Fibroblast of lung (primary cell): ENCODE results near the gene RBM38. TPM values are rescaled to one million over a fixed set of nuclear protein-coding genes. Genes with fewer than 3 reads are reported as not detected.
A peak's percentile ranks its signal among the peaks of the same experiment; 100 is the strongest.

Source experiments
- DNase-seq, 2 donors: peaks; one replicate each; pipeline versions ENCODE4 v3.0.0 to v3.0.0-alpha.2; 2010; ENCODE audit warnings: low read depth in 2 of 2
- H2AFZ ChIP-seq: 2 replicates; pipeline ENCODE4 v1.5.1; 2012; ENCODE audit warnings: low read length, control low read depth, inconsistent platforms
- H3K27ac ChIP-seq: 2 replicates; pipeline ENCODE4 v1.5.1; 2011; ENCODE audit warnings: low read length, control low read depth; ENCODE audit not compliant: insufficient read depth
- H3K27me3 ChIP-seq: 2 replicates; pipeline ENCODE4 v1.5.1; 2011; ENCODE audit warnings: mild to moderate bottlenecking, low read length; ENCODE audit not compliant: control insufficient read depth, insufficient read depth
- H3K36me3 ChIP-seq: 2 replicates; pipeline ENCODE4 v1.5.1; 2011; ENCODE audit warnings: low read length; ENCODE audit not compliant: control insufficient read depth, insufficient read depth
- H3K4me1 ChIP-seq: 2 replicates; pipeline ENCODE4 v1.5.1; 2011; ENCODE audit warnings: low read length; ENCODE audit not compliant: control insufficient read depth, insufficient read depth; ENCODE audit errors: extremely low read depth
- H3K4me2 ChIP-seq: 2 replicates; pipeline ENCODE4 v1.5.1; 2011; ENCODE audit warnings: low read length, control low read depth; ENCODE audit not compliant: insufficient read depth; ENCODE audit errors: extremely low read depth
- H3K4me3 ChIP-seq, 4 experiments: fragments of 200-600 bp in 1 of 4; sonication (generic) in 1 of 4; replicated peaks in 1 of 4; 2 replicates each; pipeline ENCODE4 v1.5.1; 2011 to 2016; ENCODE audit warnings: low read length in 4 of 4, low read depth in 3 of 4, mild to moderate bottlenecking in 3 of 4, control low read depth in 2 of 4, inconsistent platforms in 1 of 4, mixed read lengths in 1 of 4; ENCODE audit not compliant: insufficient read depth in 1 of 4; ENCODE audit errors: control extremely low read depth in 1 of 4
- H3K79me2 ChIP-seq: 2 replicates; pipeline ENCODE4 v1.5.1; 2012; ENCODE audit warnings: mild to moderate bottlenecking, low read length, inconsistent platforms; ENCODE audit not compliant: control insufficient read depth, insufficient read depth
- H3K9ac ChIP-seq: 2 replicates; pipeline ENCODE4 v1.5.1; 2011; ENCODE audit warnings: mild to moderate bottlenecking, low read length, control low read depth; ENCODE audit not compliant: insufficient read depth
- H3K9me3 ChIP-seq: 2 replicates; pipeline ENCODE4 v1.5.1; 2012; ENCODE audit warnings: low read depth, low read length; ENCODE audit not compliant: control insufficient read depth, insufficient read depth
- H4K20me1 ChIP-seq: 2 replicates; pipeline ENCODE4 v1.5.1; 2011; ENCODE audit warnings: low read length; ENCODE audit not compliant: control insufficient read depth, insufficient read depth; ENCODE audit errors: extremely low read depth
- CTCF ChIP-seq, 2 donors: IDR thresholded peaks in 1 of 2; conservative IDR thresholded peaks in 1 of 2; 1 replicate in 1 of 2; 2 replicates in 1 of 2; pipeline ENCODE4 v1.5.1; 2011 to 2012; ENCODE audit warnings: low read length in 2 of 2, control low read depth in 1 of 2, inconsistent platforms in 1 of 2, low read depth in 1 of 2, mild to moderate bottlenecking in 1 of 2
- EZH2 ChIP-seq: IDR thresholded peaks from 2 replicates; pipeline ENCODE4 v1.5.1; 2012; ENCODE audit warnings: low read length, control low read depth, mild to moderate bottlenecking; ENCODE audit errors: missing control alignments
- polyA plus RNA-seq, 2 donors: library from polyadenylated mRNA; depleted of rRNA in 1 of 2; stranded (reverse) in 1 of 2; unstranded in 1 of 2; fragments of >200 nt; gene quantifications; 2 replicates each; pipeline ENCODE4 v1.2.1, GENCODE V29; 2011 to 2012; ENCODE audit warnings: missing spikeins in 1 of 2
- total RNA-seq: library from RNA; depleted of rRNA; stranded (reverse); fragments of >200 nt; gene quantifications from 2 replicates; pipeline ENCODE4 v1.2.1, GENCODE V29; 2014

The RBM38 gene
- total and polyA plus RNA-seq, 2 donors (not counting 1 experiment from before 2014, with no cell fraction given): 3.9 to 7.9 TPM

GRCh38 chr20:57405236-57406016 is 14.2 kb downstream of the RBM38 start:
- TF ChIP-seq CTCF (conservative IDR thresholded peaks at IDR 0.05 in 1 of 2, IDR thresholded peaks at IDR 0.05 in 1 of 2; ENCODE audit: low read depth in 1 of 2, low read length in 2 of 2): no peak
- TF ChIP-seq EZH2: no peak
- DNase-seq: no peak

DNA sequence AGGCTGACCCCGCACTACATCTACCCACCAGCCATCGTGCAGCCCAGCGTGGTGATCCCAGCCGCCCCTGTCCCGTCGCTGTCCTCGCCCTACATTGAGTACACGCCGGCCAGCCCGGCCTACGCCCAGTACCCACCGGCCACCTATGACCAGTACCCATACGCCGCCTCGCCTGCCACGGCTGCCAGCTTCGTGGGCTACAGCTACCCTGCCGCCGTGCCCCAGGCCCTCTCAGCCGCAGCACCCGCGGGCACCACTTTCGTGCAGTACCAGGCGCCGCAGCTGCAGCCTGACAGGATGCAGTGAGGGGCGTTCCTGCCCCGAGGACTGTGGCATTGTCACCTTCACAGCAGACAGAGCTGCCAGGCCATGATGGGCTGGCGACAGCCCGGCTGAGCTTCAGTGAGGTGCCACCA is 16.4 kb downstream of the RBM38 start:
- TF ChIP-seq EZH2 (no peak), CTCF (conservative IDR thresholded peaks at IDR 0.05 in 1 of 2, IDR thresholded peaks at IDR 0.05 in 1 of 2; ENCODE audit: low read depth in 1 of 2, low read length in 2 of 2) (no peak)
- Histone ChIP-seq H3K4me3 (no peak overlapping the region), H3K4me2 (no peak overlapping the region), H3K9me3 (no peaks in the 10 kb centered on the region), H3K9ac (no peak overlapping the region), H3K36me3 (peaks cover 6% of the 10 kb centered on the region), H3K27ac (no peak overlapping the region), H3K79me2 (no peaks in the 10 kb centered on the region), H3K4me1 (no peaks in the 10 kb centered on the region), H3K27me3 (no peaks in the 10 kb centered on the region), H2AFZ (no peak overlapping the region), H4K20me1 (no peaks in the 10 kb centered on the region)
- DNase-seq: no peak

More at GRCh38 chr20:57405236-57406016, 14.2 kb downstream of the RBM38 start:
- Histone ChIP-seq H3K4me2 (no peak overlapping the region), H3K4me1 (no peaks in the 10 kb centered on the region), H3K79me2 (no peaks in the 10 kb centered on the region), H3K27ac (no peak overlapping the region), H3K27me3 (no peaks in the 10 kb centered on the region), H3K9ac (no peak overlapping the region), H4K20me1 (no peaks in the 10 kb centered on the region), H3K4me3 (no peak overlapping the region), H2AFZ (no peak overlapping the region), H3K9me3 (no peaks in the 10 kb centered on the region), H3K36me3 (peaks cover 6% of the 10 kb centered on the region)

DNA sequence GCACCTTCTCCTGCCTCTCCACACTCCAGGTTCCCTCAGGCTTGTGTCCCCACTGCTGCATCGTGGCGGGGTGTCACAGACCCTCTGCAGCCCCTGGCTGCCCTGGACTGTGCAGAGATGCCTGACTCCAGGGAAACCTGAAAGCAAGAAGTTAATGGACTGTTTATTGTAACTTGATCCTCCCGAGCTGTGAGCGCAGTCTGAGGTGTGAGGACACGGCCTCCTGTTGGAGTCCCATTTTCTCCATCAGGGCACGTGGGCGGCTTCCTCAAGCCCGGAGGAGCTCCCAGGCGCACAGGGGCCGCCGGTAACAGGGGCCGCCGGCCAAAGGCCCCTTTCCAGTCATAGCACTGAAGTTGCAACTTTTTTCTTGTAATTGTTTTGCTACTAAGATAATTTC is 16.9 kb downstream of the RBM38 start:
- H3K4me3 ChIP-seq: no peak overlapping the region
- H3K9me3 ChIP-seq: no peaks in the 10 kb centered on the region
- H3K79me2 ChIP-seq: no peaks in the 10 kb centered on the region
- H3K36me3 ChIP-seq: peaks cover 6% of the 10 kb centered on the region
- TF ChIP-seq EZH2 (no peak), CTCF (conservative IDR thresholded peaks at IDR 0.05 in 1 of 2, IDR thresholded peaks at IDR 0.05 in 1 of 2; ENCODE audit: low read depth in 1 of 2, low read length in 2 of 2) (no peak)
- no peak overlapping the region for H3K27ac ChIP-seq
- no peaks in the 10 kb centered on the region for H3K4me1 ChIP-seq
- no peaks in the 10 kb centered on the region for H3K27me3 ChIP-seq
- peak in 1 of 2 donors; percentile 30 for DNase-seq
- no peak overlapping the region for H2AFZ ChIP-seq
- no peaks in the 10 kb centered on the region for H4K20me1 ChIP-seq
- no peak overlapping the region for H3K9ac ChIP-seq
- no peak overlapping the region for H3K4me2 ChIP-seq
